GM19193 (cell line): ENCODE measurements around the gene IFT52.

ENCODE experiments used
- POLR2A ChIP-seq: IDR thresholded peaks from 4 replicates; pipeline ENCODE4 v1.6.1; 2011; ENCODE audit not compliant: insufficient read depth, insufficient read length; ENCODE audit errors: extremely low read depth

The IFT52 gene

GRCh38 chr20:43691928-43692524, 101.3 kb downstream of the IFT52 start:
- TF ChIP-seq POLR2A: no peak

- no peak for TF ChIP-seq POLR2A
Observed at GRCh38 chr20:43694763-43695162, 104.0 kb downstream of the IFT52 start.

GRCh38 chr20:43695571-43695970, 104.8 kb downstream of the IFT52 start:
- TF ChIP-seq POLR2A: no peak
